Kidney (tissue), 14 donors: Measurements from ENCODE around the gene CAND2. TPM values are rescaled to one million over a fixed set of nuclear protein-coding genes. Genes with fewer than 3 reads are reported as not detected.

Source experiments
- DNase-seq, 5 donors: peaks; one replicate each; pipeline ENCODE4 v3.0.0-alpha.2; 2013 to 2020
- FAIRE-seq: peaks from 2 replicates; lab custom pipeline; 2012; peaks lifted over from hg19 to GRCh38; lab: Jason Lieb, UNC
- H3K27ac ChIP-seq, 2 donors: one replicate each; pipeline ENCODE4 v1.7.0; 2013; ENCODE audit warnings: low read depth in 2 of 2, low read length in 2 of 2, inconsistent platforms in 1 of 2
- H3K27me3 ChIP-seq: one replicate; pipeline ENCODE4 v1.7.1; 2013; ENCODE audit warnings: low read length, inconsistent platforms; ENCODE audit not compliant: control insufficient read depth, insufficient read depth
- H3K36me3 ChIP-seq, 3 donors: one replicate each; pipeline versions ENCODE4 v1.7.0 to v1.7.1; 2013; ENCODE audit warnings: low read length in 3 of 3, control low read depth in 1 of 3, inconsistent platforms in 1 of 3; ENCODE audit not compliant: insufficient read depth in 3 of 3, control insufficient read depth in 2 of 3
- H3K4me1 ChIP-seq, 3 donors: one replicate each; pipeline versions ENCODE4 v1.7.0 to v1.7.1; 2013; ENCODE audit warnings: low read length in 3 of 3, inconsistent platforms in 1 of 3, low read depth in 1 of 3; ENCODE audit not compliant: control insufficient read depth in 2 of 3, insufficient read depth in 2 of 3
- H3K4me3 ChIP-seq, 3 donors: one replicate each; pipeline versions ENCODE4 v1.7.0 to v1.8.1; 2013; ENCODE audit warnings: low read length in 3 of 3, control low read depth in 1 of 3, inconsistent platforms in 1 of 3
- H3K9ac ChIP-seq, 3 donors: one replicate each; pipeline versions ENCODE4 v1.7.0 to v1.7.1; 2013; ENCODE audit warnings: low read length in 3 of 3, control low read depth in 1 of 3, inconsistent platforms in 1 of 3
- H3K9me3 ChIP-seq, 3 donors: one replicate each; pipeline versions ENCODE4 v1.7.0 to v1.7.1; 2013; ENCODE audit warnings: low read length in 3 of 3, control low read depth in 1 of 3, inconsistent platforms in 1 of 3; ENCODE audit not compliant: control insufficient read depth in 2 of 3, insufficient read depth in 1 of 3
- CTCF ChIP-seq: IDR thresholded peaks from 3 replicates; pipeline ENCODE4 v1.5.1; 2012; ENCODE audit warnings: mild to moderate bottlenecking, moderate library complexity, borderline replicate concordance; ENCODE audit not compliant: insufficient read depth; ENCODE audit errors: extremely low read depth
- intact Hi-C: fragments of 100-400 bp; cut with DNase I; formaldehyde crosslinking; loops from one replicate; pipeline ENCODE4 v1.11.1; 2022
- polyA plus RNA-seq: library from polyadenylated mRNA; stranded (reverse); fragments of 350-450 nt; fragmentation: Illumina TruSeq; extraction: RNeasy Lipid Tissue Mini Kit (QIAGEN cat#74804); gene quantifications from one replicate; pipeline ENCODE4 v1.2.3, GENCODE V29; 2014; ENCODE audit warnings: low read depth, low replicate concordance; ENCODE audit not compliant: insufficient read depth
- total RNA-seq: library from RNA; stranded (reverse); fragmentation: NEBNext Ultra II Directional; extraction: Animal tissue kit (Norgen Biotek cat#: 25700); gene quantifications from one replicate; pipeline ENCODE4 v1.2.1, GENCODE V29; 2021
- donor health status: control.
- donor health status: control.
- donor health status: control.
- donor health status: control.
- donor health status: control.
- donor health status: DM: yes; HTN: yes; CAD: no.
- donor health status: Normal renal cell carcinoma (clear cell type).

CAND2 gene
- total and polyA plus RNA-seq, 2 donors from 2014 or later, result 3.9 to 7.1 TPM

GRCh38 chr3:12840591-12841148 is 44.2 kb downstream of the CAND2 start:
- intact Hi-C loops, result no loop called here
- FAIRE-seq (no peak), DNase-seq (peak in 1 of 5 donors; percentile 78)
- no peak for TF ChIP-seq CTCF
- no peaks in the 10 kb centered on the region for H3K9me3 ChIP-seq
- H3K4me3 ChIP-seq, result peak overlapping the region; percentile 90 to 95 (median 93)
- H3K9ac ChIP-seq, result peak overlapping the region; percentile 94 to 98 (median 97)
- peak overlapping the region; percentile 90 to 92 for H3K27ac ChIP-seq
- H3K4me1 ChIP-seq, result peaks cover 0 to 12% (median 4%) of the 10 kb centered on the region in 3 donors
- no peaks in the 10 kb centered on the region for H3K27me3 ChIP-seq
- H3K36me3 ChIP-seq, result peaks cover 10 to 39% (median 21%) of the 10 kb centered on the region in 3 donors

GRCh38 chr3:12841149-12841969 is 44.9 kb downstream of the CAND2 start, which contains the start of gene RPL32:
Gene RPL32 (minus strand): TSS chr3:12841565. CDS start chr3:12840237, 1,328 bp downstream.
- DNase-seq, result peak; percentile 88 to 99 (median 95)
- peak; percentile 83 for TF ChIP-seq CTCF
- peaks cover 0 to 12% (median 4%) of the 10 kb centered on the region in 3 donors for H3K4me1 ChIP-seq
- H3K27ac ChIP-seq, result peak within 1 kb of the TSS; percentile 90 to 92
- H3K27me3 ChIP-seq, result no peaks in the 10 kb centered on the region
- H3K9me3 ChIP-seq, result no peaks in the 10 kb centered on the region
- peak; percentile 62 for FAIRE-seq
- peak within 1 kb of the TSS; percentile 94 to 98 (median 97) for H3K9ac ChIP-seq
- intact Hi-C loops, result no loop called here
- H3K36me3 ChIP-seq, result peaks cover 7 to 32% (median 18%) of the 10 kb centered on the region in 3 donors
- H3K4me3 ChIP-seq, result peak within 1 kb of the TSS; percentile 90 to 95 (median 93)

GRCh38 chr3:12841970-12842328 is 45.5 kb downstream of the CAND2 start:
- no peak for TF ChIP-seq CTCF
- DNase-seq (no peak), FAIRE-seq (no peak)
- intact Hi-C loops, result no loop called here
- Histone ChIP-seq H3K27ac (peak overlapping the region in 1 of 2 donors; percentile 90), H3K4me1 (peaks cover 0 to 12% (median 4%) of the 10 kb centered on the region in 3 donors), H3K9ac (peak overlapping the region in 2 of 3 donors; percentile 94 to 98), H3K9me3 (no peaks in the 10 kb centered on the region), H3K36me3 (peaks cover 4 to 26% (median 14%) of the 10 kb centered on the region in 3 donors), H3K4me3 (peak overlapping the region; percentile 16 to 95 (median 93)), H3K27me3 (no peaks in the 10 kb centered on the region)
